Measurements from ENCODE around the gene CLEC1A. TPM values are rescaled to one million over a fixed set of nuclear protein-coding genes. Genes with fewer than 3 reads are reported as not detected.

The CLEC1A gene
- total RNA-seq = not detected in 2 replicates

GRCh38 chr12:10098791-10099190 is at the start of gene CLEC1A:
Gene CLEC1A, minus strand, starts transcription at chr12:10098985. Its CDS starts 63 bp downstream, at chr12:10098922.

GRCh38 chr12:10130042-10130441 is 31.3 kb upstream of the CLEC1A start, which contains the start of gene CLEC7A:
Gene CLEC7A, minus strand, starts transcription at chr12:10130199. Its CDS starts 117 bp downstream, at chr12:10130082.

DNA sequence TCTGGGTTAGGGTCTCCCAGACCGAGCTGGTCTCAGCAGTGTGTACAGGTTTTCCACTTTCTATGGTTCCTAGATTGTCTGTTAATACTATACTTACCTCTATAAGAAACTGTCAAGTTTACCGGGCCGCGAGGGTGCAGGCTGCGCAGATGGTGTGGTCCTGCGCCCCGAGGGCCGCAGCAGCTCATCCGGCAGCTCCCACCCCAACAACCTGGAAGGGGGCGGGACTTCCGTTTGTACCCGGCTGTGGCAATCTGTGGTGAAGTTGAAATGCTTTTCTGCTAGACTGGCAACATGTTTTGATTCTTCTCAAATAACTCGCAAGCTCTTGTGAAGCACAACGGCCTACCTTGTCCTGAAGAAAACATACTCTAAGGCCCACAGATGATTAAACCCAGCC is 68.3 kb downstream of the CLEC1A start, which contains the start of gene CLEC9A:
TSS of gene CLEC9A (plus strand) at position 237 of the 400 bp plus-strand sequence. CDS start 22,006 bp downstream, outside the sequence.

Other genes with a start within 250 kb of the CLEC1A start
- gene CLEC2B, start 229.6 kb downstream of the CLEC1A start, total RNA-seq = 0.23 and 0.63 TPM in 2 replicates
- gene KLRF2, start 217.5 kb downstream of the CLEC1A start, total RNA-seq = not detected in 2 replicates
- gene CLEC2A, start 166.6 kb downstream of the CLEC1A start, total RNA-seq = not detected in 2 replicates
- gene CLEC12A, start 127.6 kb downstream of the CLEC1A start, total RNA-seq = not detected in 2 replicates
- not detected in 2 replicates for gene CLEC1B, start 99.9 kb downstream of the CLEC1A start, total RNA-seq
- gene CLEC12B, start 88.4 kb downstream of the CLEC1A start, total RNA-seq = not detected in 2 replicates
- gene CLEC9A, start 68.3 kb downstream of the CLEC1A start, total RNA-seq = not detected in 2 replicates
- gene CLEC7A, start 31.2 kb upstream of the CLEC1A start, total RNA-seq = 0.14 and 1.5 TPM in 2 replicates
- gene OLR1, start 73.1 kb upstream of the CLEC1A start, total RNA-seq = 0.07 TPM in 1 of 2 replicates, not detected in the other
- gene TMEM52B, start 80.0 kb upstream of the CLEC1A start, total RNA-seq = not detected in 2 replicates
- 11.0 and 11.3 TPM in 2 replicates for gene GABARAPL1, start 113.9 kb upstream of the CLEC1A start, total RNA-seq
- under 0.01 TPM in 2 replicates for gene KLRD1, start 208.9 kb upstream of the CLEC1A start, total RNA-seq

Data from airway epithelial cell (primary cell).